ENCODE results near the gene ST8SIA4. TPM values are rescaled to one million over a fixed set of nuclear protein-coding genes. Genes with fewer than 3 reads are reported as not detected.
A peak's percentile ranks its signal among the peaks of the same experiment; 100 is the strongest.

The ST8SIA4 gene
- total RNA-seq, 2 donors from 2014 or later = 1.9 to 2.4 TPM

DNA sequence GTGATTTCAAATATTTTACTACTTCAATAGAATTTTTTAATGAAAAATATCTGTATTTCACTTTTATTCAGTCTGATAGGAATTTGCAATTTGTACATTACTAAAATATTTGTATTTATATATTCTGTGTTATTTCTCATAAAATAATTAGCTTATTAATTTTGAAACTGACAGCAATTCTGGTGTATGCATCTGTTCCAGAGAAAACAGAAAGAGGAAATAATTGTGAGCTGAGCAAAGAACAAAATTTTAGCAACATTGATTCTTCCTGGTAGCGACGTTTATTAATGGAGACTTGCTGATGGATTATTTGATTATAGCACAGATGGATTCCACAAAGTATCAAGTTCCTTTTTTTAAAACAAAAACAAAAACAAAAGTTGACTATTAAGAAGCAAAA lies 61.0 kb downstream of the ST8SIA4 start:
- Histone ChIP-seq H3K4me3 (no peak overlapping the region), H3K27ac (peak overlapping the region; percentile 7 to 24)

DNA sequence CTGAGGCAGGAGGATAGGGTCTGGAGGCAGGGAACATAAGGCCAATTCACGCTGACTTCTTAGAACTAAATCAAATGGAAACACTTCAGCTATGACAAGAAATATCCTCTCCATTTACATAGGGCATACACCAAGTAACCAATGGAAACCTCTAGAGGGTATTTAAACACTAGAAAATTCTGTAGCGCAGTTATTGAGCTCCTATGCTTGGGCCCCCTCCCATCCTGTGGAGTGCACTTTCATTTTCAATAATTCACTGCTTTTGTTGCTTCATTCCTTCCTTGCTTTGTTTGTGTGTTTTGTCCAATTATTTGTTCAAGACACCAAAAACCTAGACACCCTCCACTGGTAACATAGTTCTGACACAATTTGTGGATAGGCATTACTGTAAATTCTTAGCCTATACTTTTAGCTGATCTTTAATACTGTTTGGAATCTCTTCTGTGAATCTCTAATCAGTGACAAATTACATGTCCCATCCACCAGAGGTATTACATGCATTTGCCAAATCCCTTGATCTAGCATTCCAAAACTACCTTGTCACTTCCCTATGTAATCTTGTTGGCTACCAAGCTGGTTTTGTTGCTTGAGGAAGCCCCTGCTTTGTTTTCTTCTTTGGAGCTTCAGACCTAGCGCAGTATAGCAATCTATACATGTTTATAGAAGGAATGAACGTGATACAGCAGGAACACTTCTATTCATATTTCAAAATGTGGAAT lies 61.6 kb downstream of the ST8SIA4 start:
- TF ChIP-seq, protein P1, sequence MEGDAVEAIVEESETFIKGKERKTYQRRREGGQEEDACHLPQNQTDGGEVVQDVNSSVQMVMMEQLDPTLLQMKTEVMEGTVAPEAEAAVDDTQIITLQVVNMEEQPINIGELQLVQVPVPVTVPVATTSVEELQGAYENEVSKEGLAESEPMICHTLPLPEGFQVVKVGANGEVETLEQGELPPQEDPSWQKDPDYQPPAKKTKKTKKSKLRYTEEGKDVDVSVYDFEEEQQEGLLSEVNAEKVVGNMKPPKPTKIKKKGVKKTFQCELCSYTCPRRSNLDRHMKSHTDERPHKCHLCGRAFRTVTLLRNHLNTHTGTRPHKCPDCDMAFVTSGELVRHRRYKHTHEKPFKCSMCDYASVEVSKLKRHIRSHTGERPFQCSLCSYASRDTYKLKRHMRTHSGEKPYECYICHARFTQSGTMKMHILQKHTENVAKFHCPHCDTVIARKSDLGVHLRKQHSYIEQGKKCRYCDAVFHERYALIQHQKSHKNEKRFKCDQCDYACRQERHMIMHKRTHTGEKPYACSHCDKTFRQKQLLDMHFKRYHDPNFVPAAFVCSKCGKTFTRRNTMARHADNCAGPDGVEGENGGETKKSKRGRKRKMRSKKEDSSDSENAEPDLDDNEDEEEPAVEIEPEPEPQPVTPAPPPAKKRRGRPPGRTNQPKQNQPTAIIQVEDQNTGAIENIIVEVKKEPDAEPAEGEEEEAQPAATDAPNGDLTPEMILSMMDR (IDR thresholded peaks at IDR 0.05) = no peak
- DNase-seq (ENCODE audit: low spot score) = no peak
- H3K27me3 ChIP-seq = no peaks in the 10 kb centered on the region
- H3K36me3 ChIP-seq = no peaks in the 10 kb centered on the region
- no peaks in the 10 kb centered on the region for H3K4me1 ChIP-seq
- H3K27ac ChIP-seq = peak overlapping the region; percentile 7 to 24
- H3K4me3 ChIP-seq = no peak overlapping the region
- no peaks in the 10 kb centered on the region for H3K9me3 ChIP-seq

More for the DNA sequence above, 61.0 kb downstream of the ST8SIA4 start:
- no peak for DNase-seq (ENCODE audit: low spot score)
- H3K4me1 ChIP-seq = no peaks in the 10 kb centered on the region
- H3K36me3 ChIP-seq = no peaks in the 10 kb centered on the region
- TF ChIP-seq, protein P1 (IDR thresholded peaks at IDR 0.05) = no peak
- no peaks in the 10 kb centered on the region for H3K27me3 ChIP-seq
- H3K9me3 ChIP-seq = no peaks in the 10 kb centered on the region

DNA sequence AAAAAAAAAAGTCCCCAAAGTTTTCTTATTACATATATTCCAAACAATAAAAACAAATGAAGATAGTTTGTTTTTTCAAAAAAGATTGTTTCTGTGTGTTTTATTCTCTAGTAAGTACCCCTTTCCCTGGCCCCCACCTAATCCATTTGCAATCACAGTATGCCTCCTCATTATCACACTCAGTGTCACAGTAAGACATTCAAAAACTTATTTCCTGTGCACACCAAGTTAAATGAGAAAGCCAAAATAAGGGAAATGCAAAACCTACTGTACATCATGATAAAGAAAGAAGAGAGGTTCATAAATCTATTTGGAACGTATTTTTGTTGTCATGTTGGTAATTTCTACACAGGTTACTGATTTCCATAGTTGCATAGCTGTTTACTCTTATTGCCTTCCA lies 62.3 kb downstream of the ST8SIA4 start:
- Histone ChIP-seq H3K27me3 (no peaks in the 10 kb centered on the region), H3K36me3 (no peaks in the 10 kb centered on the region), H3K9me3 (no peaks in the 10 kb centered on the region), H3K4me1 (no peaks in the 10 kb centered on the region), H3K27ac (peak overlapping the region in 1 of 2 donors; percentile 24), H3K4me3 (no peak overlapping the region)
- TF ChIP-seq, protein P1 (IDR thresholded peaks at IDR 0.05) = no peak
- no peak for DNase-seq (ENCODE audit: low spot score)

DNA sequence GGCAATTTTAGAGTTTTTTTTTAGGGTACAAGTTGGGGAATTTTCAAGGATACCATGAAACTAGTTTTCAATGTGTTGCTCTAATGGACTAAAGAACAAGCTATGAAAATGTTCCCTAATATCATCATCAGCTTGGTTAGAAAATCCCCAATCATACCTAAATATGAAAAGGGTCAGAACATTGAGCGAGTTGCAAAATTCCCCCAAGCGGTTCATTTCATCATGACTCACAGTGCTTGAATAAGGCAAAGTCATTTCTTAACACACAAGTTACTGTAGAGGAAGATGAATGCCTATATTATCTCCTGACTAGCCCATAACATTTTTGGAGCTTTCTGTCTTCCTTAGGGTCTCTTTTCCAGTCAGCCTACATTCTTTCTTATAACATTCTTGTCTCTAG lies 62.7 kb downstream of the ST8SIA4 start:
- H3K27ac ChIP-seq = no peak overlapping the region
- H3K27me3 ChIP-seq = no peaks in the 10 kb centered on the region
- H3K36me3 ChIP-seq = no peaks in the 10 kb centered on the region
- H3K4me1 ChIP-seq = no peaks in the 10 kb centered on the region
- TF ChIP-seq, protein P1 (IDR thresholded peaks at IDR 0.05) = no peak
- no peak for DNase-seq (ENCODE audit: low spot score)
- H3K4me3 ChIP-seq = no peak overlapping the region
- no peaks in the 10 kb centered on the region for H3K9me3 ChIP-seq

DNA sequence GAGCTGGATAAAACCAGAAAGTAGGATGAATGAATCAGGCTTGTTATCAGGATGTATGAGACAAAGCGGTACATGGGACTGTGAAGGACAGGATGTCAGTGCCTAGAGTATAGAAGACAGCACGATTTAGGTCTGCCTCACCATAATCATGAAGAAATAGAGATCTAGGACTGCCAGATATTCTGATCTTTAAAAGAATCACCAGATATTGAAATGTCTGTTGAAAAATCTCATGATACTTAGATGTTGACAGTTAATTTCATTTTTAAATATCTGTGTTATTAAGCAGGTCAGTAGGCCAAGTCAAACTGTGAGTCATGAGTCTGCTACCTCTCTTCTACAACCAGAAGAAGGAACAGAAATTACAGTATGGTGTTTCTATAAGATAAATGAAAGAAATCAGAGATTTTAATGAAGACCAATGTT lies 65.0 kb downstream of the ST8SIA4 start:
- H3K27ac ChIP-seq = no peak overlapping the region
- no peaks in the 10 kb centered on the region for H3K4me1 ChIP-seq
- H3K36me3 ChIP-seq = no peaks in the 10 kb centered on the region
- no peaks in the 10 kb centered on the region for H3K9me3 ChIP-seq
- no peak for DNase-seq (ENCODE audit: low spot score)
- TF ChIP-seq, protein P1 (IDR thresholded peaks at IDR 0.05) = no peak
- H3K27me3 ChIP-seq = no peaks in the 10 kb centered on the region
- H3K4me3 ChIP-seq = no peak overlapping the region

DNA sequence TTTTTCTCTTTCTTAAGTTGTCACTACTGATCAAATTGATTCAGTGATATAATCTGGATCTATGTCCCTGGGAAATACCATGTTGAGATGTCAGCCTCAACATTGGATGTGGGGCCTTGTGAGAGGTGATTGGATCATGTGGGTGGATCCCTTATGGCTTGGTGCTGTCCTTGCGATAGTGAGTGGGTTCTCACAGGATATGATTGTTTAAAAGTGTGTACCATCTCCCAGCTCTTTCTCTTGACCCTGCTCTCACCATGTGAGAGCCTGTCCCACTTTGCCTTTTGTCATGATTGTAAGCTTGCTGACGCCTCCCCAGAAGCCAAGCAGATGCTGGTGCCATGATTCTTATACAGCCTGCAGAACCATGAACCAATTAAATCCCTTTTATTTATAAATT lies 68.6 kb downstream of the ST8SIA4 start:
- H3K9me3 ChIP-seq = no peaks in the 10 kb centered on the region
- no peaks in the 10 kb centered on the region for H3K27me3 ChIP-seq
- no peak for DNase-seq (ENCODE audit: low spot score)
- TF ChIP-seq, protein P1 (IDR thresholded peaks at IDR 0.05) = no peak
- no peak overlapping the region for H3K27ac ChIP-seq
- H3K4me1 ChIP-seq = no peaks in the 10 kb centered on the region
- no peaks in the 10 kb centered on the region for H3K36me3 ChIP-seq
- H3K4me3 ChIP-seq = no peak overlapping the region
